Brain microvascular endothelial cell (primary cell): ENCODE measurements around the gene MTCL1.

Experiments used
- DNase-seq: peaks from one replicate; pipeline ENCODE4 v3.0.0-alpha.2; 2020
- H3K27ac ChIP-seq: fragments of 250-450 bp; sonication (Bioruptor Pico); 2 replicates; pipeline ENCODE4 v1.5.1; 2020; ENCODE audit warnings: mild to moderate bottlenecking, moderate library complexity
- H3K27me3 ChIP-seq: fragments of 250-450 bp; sonication (Bioruptor Pico); replicated peaks from 2 replicates; pipeline ENCODE4 v1.5.1; 2020; ENCODE audit warnings: mild to moderate bottlenecking
- H3K36me3 ChIP-seq: fragments of 250-450 bp; sonication (Bioruptor Pico); replicated peaks from 2 replicates; pipeline ENCODE4 v1.5.1; 2020; ENCODE audit warnings: mild to moderate bottlenecking
- H3K4me3 ChIP-seq: 2 replicates; pipeline ENCODE4 v1.5.1; 2011; ENCODE audit warnings: low read depth, mild to moderate bottlenecking, control low read depth, low read length, moderate library complexity
- in situ Hi-C: cut with HindIII; loops from 2 replicates; pipeline ENCODE4 v1.10.0; 2017; ENCODE audit warnings: low sequenced_read_pairs, low pct_ligation_motif_present
- TF ChIP-seq, protein P1 (sequence below): IDR thresholded peaks from 2 replicates; pipeline ENCODE4 v1.5.1; 2011; ENCODE audit warnings: low read depth, mild to moderate bottlenecking, moderate library complexity, low read length, control low read depth, inconsistent platforms; ENCODE audit errors: missing control alignments

The MTCL1 gene

GRCh38 chr18:8871489-8871888 is 166.1 kb downstream of the MTCL1 start:
- TF ChIP-seq, protein P1, sequence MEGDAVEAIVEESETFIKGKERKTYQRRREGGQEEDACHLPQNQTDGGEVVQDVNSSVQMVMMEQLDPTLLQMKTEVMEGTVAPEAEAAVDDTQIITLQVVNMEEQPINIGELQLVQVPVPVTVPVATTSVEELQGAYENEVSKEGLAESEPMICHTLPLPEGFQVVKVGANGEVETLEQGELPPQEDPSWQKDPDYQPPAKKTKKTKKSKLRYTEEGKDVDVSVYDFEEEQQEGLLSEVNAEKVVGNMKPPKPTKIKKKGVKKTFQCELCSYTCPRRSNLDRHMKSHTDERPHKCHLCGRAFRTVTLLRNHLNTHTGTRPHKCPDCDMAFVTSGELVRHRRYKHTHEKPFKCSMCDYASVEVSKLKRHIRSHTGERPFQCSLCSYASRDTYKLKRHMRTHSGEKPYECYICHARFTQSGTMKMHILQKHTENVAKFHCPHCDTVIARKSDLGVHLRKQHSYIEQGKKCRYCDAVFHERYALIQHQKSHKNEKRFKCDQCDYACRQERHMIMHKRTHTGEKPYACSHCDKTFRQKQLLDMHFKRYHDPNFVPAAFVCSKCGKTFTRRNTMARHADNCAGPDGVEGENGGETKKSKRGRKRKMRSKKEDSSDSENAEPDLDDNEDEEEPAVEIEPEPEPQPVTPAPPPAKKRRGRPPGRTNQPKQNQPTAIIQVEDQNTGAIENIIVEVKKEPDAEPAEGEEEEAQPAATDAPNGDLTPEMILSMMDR = no peak
- no peak for DNase-seq
- H3K27me3 ChIP-seq = no peaks in the 10 kb centered on the region
- no peaks in the 10 kb centered on the region for H3K36me3 ChIP-seq
- no peak overlapping the region for H3K27ac ChIP-seq
- in situ Hi-C loops = no loop called here
- H3K4me3 ChIP-seq = no peak overlapping the region

DNA sequence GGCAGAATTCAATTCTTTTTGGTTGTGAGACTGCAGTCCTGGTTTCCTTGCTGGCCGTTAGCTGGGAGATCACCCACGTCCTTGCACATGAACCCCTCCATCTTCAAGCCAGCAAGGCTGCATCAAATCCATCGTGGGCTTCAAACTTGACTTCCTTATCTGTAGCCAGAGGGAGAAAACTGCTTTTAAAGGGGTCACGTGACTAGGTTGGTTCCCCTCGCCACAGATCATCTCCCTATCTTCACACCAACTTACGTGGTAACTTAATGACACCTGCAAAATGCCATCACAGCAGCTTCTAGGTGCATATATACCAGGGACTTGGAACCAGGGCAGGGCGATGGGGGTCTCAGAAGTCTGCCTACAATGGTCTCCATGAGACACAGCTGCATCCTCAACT is 169.5 kb downstream of the MTCL1 start:
- H3K36me3 ChIP-seq = no peaks in the 10 kb centered on the region
- in situ Hi-C loops = no loop called here
- no peak overlapping the region for H3K27ac ChIP-seq
- DNase-seq = no peak
- H3K4me3 ChIP-seq = no peak overlapping the region
- no peaks in the 10 kb centered on the region for H3K27me3 ChIP-seq
- TF ChIP-seq, protein P1 = no peak

- TF ChIP-seq, protein P1 = no peak
- Histone ChIP-seq H3K27me3 (no peaks in the 10 kb centered on the region), H3K4me3 (no peak overlapping the region), H3K27ac (no peak overlapping the region), H3K36me3 (no peaks in the 10 kb centered on the region)
- in situ Hi-C loops = no loop called here
- DNase-seq = no peak
These were observed 171.5 kb downstream of the MTCL1 start for GRCh38 chr18:8876887-8877286.

- TF ChIP-seq, protein P1 = no peak
- Histone ChIP-seq H3K36me3 (no peaks in the 10 kb centered on the region), H3K27ac (no peak overlapping the region), H3K4me3 (no peak overlapping the region), H3K27me3 (no peaks in the 10 kb centered on the region)
- no peak for DNase-seq
- in situ Hi-C loops = no loop called here
These were observed 175.7 kb downstream of the MTCL1 start for GRCh38 chr18:8881103-8881502.
